ENCODE data around the gene CACUL1. TPM values are rescaled to one million over a fixed set of nuclear protein-coding genes. Genes with fewer than 3 reads are reported as not detected.
"Not testable (repeated sequence)": the region's sequence is repeated elsewhere in the genome, so short reads cannot be mapped to it uniquely, and the experiment has no call there.

The CACUL1 gene
- total RNA-seq = 49.3 TPM

- H3K9me3 ChIP-seq (ENCODE audit: low read depth, low read length) = no peaks in the 10 kb centered on the region
- no peaks in the 10 kb centered on the region for H3K27me3 ChIP-seq (ENCODE audit: insufficient read depth, low read length)
- H3K4me1 ChIP-seq (ENCODE audit: insufficient read depth, low read length) = peaks cover 22% of the 10 kb centered on the region
- H3K4me3 ChIP-seq (ENCODE audit: low read length) = peak within 1 kb of the TSS; percentile 91
Observed at GRCh38 chr10:118754556-118755423, at the start of gene CACUL1. Gene CACUL1 (minus strand): TSS chr10:118754970. CDS start chr10:118754762, 208 bp downstream.

GRCh38 chr10:118804262-118804773, 49.5 kb upstream of the CACUL1 start:
- no peak overlapping the region for H3K4me3 ChIP-seq (ENCODE audit: low read length)
- no peaks in the 10 kb centered on the region for H3K27me3 ChIP-seq (ENCODE audit: insufficient read depth, low read length)
- no peaks in the 10 kb centered on the region for H3K4me1 ChIP-seq (ENCODE audit: insufficient read depth, low read length)
- no peaks in the 10 kb centered on the region for H3K9me3 ChIP-seq (ENCODE audit: low read depth, low read length)

GRCh38 chr10:118802126-118802793, 47.5 kb upstream of the CACUL1 start:
- Histone ChIP-seq H3K27me3 (ENCODE audit: insufficient read depth, low read length) (no peaks in the 10 kb centered on the region), H3K9me3 (ENCODE audit: low read depth, low read length) (no peaks in the 10 kb centered on the region), H3K4me1 (ENCODE audit: insufficient read depth, low read length) (no peaks in the 10 kb centered on the region), H3K4me3 (ENCODE audit: low read length) (no peak overlapping the region)

DNA sequence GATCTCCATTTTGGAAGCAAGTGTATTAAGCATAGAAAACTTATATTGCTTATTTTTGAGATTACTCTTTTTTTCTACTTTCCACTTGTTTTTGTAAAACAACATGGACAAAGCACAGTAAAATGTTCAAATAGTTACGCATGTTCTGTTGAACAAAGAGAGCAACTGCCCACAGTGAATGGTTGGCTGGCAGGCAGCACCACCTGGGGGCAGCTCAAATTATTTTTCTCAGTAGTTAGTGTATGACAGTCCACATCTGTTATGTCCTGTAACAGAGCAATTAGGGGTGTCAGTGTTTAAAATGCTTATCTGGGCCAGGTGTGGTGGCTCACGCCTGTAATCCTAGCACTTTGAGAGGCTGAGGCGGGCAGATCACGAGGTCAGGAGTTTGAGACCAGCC, 46.1 kb upstream of the CACUL1 start:
- no peaks in the 10 kb centered on the region for H3K27me3 ChIP-seq (ENCODE audit: insufficient read depth, low read length)
- no peaks in the 10 kb centered on the region for H3K4me1 ChIP-seq (ENCODE audit: insufficient read depth, low read length)
- no peaks in the 10 kb centered on the region for H3K9me3 ChIP-seq (ENCODE audit: low read depth, low read length)
- no peak overlapping the region for H3K4me3 ChIP-seq (ENCODE audit: low read length)

DNA sequence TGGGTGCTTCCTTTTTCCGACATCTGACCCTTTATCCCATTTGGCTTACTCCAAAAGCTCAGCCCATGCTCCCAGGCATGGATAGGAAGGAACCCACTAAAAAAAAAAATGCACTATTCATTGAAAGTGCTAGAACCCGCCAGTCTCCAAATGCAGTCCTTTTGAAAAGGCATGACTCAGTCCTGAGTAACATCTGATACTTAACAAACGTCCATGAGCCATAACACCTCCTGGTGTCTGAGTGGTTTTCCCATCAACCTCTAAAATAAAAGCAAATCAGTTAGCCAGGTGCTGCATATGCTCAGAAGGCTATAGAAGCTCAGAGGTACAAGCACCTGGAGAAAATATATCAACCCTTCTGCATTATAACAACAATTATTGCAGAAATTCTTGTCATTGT, 45.0 kb upstream of the CACUL1 start:
- no peak overlapping the region for H3K4me3 ChIP-seq (ENCODE audit: low read length)
- no peaks in the 10 kb centered on the region for H3K9me3 ChIP-seq (ENCODE audit: low read depth, low read length)
- H3K4me1 ChIP-seq (ENCODE audit: insufficient read depth, low read length) = no peaks in the 10 kb centered on the region
- no peaks in the 10 kb centered on the region for H3K27me3 ChIP-seq (ENCODE audit: insufficient read depth, low read length)

DNA sequence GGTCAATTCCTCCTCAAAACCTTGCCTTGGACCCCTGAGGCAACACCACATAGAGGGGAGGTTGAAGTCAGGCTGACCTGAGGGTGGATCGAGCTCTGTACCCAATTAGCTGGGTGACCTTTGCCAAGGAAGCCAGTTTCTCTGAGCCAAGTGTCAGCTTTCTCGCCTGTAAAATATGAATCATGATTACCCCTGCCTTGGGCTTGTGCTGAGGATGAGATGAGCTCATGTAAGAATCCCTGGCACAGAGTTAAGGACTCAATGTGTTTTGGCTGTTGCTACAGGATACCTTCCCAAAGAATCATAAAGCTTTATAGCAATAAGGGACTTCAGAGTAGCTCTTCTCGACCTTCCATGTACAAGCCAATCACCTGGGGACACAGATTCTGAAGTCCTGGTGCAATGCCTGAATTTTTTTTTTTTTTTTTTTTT, 43.5 kb upstream of the CACUL1 start:
- no peaks in the 10 kb centered on the region for H3K9me3 ChIP-seq (ENCODE audit: low read depth, low read length)
- no peaks in the 10 kb centered on the region for H3K4me1 ChIP-seq (ENCODE audit: insufficient read depth, low read length)
- no peaks in the 10 kb centered on the region for H3K27me3 ChIP-seq (ENCODE audit: insufficient read depth, low read length)
- no peak overlapping the region for H3K4me3 ChIP-seq (ENCODE audit: low read length)

- H3K9me3 ChIP-seq (ENCODE audit: low read depth, low read length); H3K27me3 ChIP-seq (ENCODE audit: insufficient read depth, low read length); H3K4me3 ChIP-seq (ENCODE audit: low read length): not testable (repeated sequence)
- peaks cover 11% of the 10 kb centered on the region for H3K4me1 ChIP-seq (ENCODE audit: insufficient read depth, low read length)
Observed at GRCh38 chr10:118794971-118795370, 40.2 kb upstream of the CACUL1 start.

GRCh38 chr10:118793545-118793944, 38.8 kb upstream of the CACUL1 start:
- peaks cover 11% of the 10 kb centered on the region for H3K4me1 ChIP-seq (ENCODE audit: insufficient read depth, low read length)
- no peaks in the 10 kb centered on the region for H3K27me3 ChIP-seq (ENCODE audit: insufficient read depth, low read length)
- no peak overlapping the region for H3K4me3 ChIP-seq (ENCODE audit: low read length)
- H3K9me3 ChIP-seq (ENCODE audit: low read depth, low read length) = no peaks in the 10 kb centered on the region

DNA sequence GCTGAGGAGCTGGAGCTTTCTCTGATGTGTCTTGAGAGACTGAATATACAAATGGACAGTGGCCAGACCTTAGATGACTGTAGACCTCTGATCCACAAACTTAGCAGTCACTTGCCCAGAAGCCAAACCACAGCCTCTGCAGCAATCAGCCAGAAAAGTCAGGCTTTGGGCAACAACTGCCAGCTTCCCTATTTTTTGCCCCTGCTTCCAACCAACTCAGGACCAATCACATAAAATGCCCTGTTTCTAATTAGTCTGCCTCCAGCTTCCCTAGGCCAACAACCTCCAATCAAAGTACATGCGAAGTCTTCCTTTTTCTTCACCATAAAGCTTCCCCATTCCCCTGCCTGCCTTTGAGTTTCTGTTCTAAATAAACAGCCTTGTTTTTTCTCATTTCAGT, 37.8 kb upstream of the CACUL1 start:
- no peak overlapping the region for H3K4me3 ChIP-seq (ENCODE audit: low read length)

DNA sequence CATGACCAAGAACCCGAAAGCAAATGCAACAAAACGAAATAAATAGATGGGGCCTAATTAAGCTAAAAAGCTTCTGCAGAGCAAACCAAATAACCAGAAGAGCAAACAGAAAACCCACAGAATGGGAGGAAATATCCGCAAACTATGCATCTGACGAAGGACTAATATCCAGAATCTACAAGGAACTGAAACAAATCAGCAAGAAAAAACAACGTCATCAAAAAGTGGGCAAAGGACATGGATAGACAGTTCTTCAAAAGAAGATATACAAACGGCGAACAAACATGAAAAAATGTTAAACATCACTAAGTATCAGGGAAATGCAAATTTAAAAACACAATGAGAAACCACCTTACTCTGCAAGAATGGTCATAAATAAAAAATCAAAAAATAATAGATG, 35.3 kb upstream of the CACUL1 start:
- Histone ChIP-seq H3K27me3 (ENCODE audit: insufficient read depth, low read length) (no peaks in the 10 kb centered on the region), H3K4me1 (ENCODE audit: insufficient read depth, low read length) (peaks cover 11% of the 10 kb centered on the region), H3K4me3 (ENCODE audit: low read length) (no peak overlapping the region), H3K9me3 (ENCODE audit: low read depth, low read length) (no peaks in the 10 kb centered on the region)

More for the DNA sequence above, 37.8 kb upstream of the CACUL1 start:
- peaks cover 11% of the 10 kb centered on the region for H3K4me1 ChIP-seq (ENCODE audit: insufficient read depth, low read length)
- H3K27me3 ChIP-seq (ENCODE audit: insufficient read depth, low read length) = no peaks in the 10 kb centered on the region
- H3K9me3 ChIP-seq (ENCODE audit: low read depth, low read length) = no peaks in the 10 kb centered on the region

GRCh38 chr10:118785551-118785950, 30.8 kb upstream of the CACUL1 start:
- Histone ChIP-seq H3K4me1 (ENCODE audit: insufficient read depth, low read length) (no peaks in the 10 kb centered on the region), H3K9me3 (ENCODE audit: low read depth, low read length) (no peaks in the 10 kb centered on the region), H3K27me3 (ENCODE audit: insufficient read depth, low read length) (no peaks in the 10 kb centered on the region), H3K4me3 (ENCODE audit: low read length) (no peak overlapping the region)

DNA sequence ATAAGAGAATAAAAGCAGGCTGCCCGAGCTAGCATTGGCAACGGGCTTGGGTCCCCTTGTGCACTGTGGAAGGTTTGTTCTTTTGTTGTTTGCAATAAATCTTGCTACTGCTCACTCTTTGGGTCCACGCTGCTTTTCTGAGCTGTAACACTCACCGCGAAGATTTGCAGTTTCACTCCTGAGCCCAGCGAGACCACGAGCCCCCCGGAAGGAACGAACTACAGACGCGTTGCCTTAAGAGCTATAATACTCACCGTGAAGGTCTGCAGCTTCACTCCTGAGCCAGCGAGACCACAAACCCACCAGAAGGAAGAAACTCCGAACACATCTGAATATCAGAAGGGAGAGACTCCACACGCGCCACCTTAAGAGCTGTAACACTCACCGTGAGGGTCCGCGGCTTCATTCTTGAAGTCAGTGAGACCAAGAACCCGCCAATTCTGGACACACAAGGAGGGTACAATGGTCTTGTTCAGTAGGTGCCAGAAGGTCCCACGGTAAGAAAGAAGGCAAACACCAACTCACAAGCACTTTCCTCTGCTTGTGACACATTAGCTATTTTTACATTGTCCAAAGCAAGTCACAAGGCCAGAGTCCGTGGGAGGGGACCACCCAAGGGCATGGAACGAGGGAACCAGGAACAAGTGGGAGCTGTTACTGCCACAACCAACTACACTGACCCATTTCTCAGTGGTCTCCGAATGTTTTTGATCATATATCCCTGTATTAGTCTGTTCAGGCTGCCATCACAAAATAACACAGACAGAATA, 29.2 kb upstream of the CACUL1 start:
- H3K4me3 ChIP-seq (ENCODE audit: low read length) = no peak overlapping the region
- no peaks in the 10 kb centered on the region for H3K27me3 ChIP-seq (ENCODE audit: insufficient read depth, low read length)
- no peaks in the 10 kb centered on the region for H3K9me3 ChIP-seq (ENCODE audit: low read depth, low read length)
- no peaks in the 10 kb centered on the region for H3K4me1 ChIP-seq (ENCODE audit: insufficient read depth, low read length)

GRCh38 chr10:118782916-118783465, 28.2 kb upstream of the CACUL1 start:
- H3K4me1 ChIP-seq (ENCODE audit: insufficient read depth, low read length); H3K4me3 ChIP-seq (ENCODE audit: low read length); H3K9me3 ChIP-seq (ENCODE audit: low read depth, low read length); H3K27me3 ChIP-seq (ENCODE audit: insufficient read depth, low read length): not testable (repeated sequence)

DNA sequence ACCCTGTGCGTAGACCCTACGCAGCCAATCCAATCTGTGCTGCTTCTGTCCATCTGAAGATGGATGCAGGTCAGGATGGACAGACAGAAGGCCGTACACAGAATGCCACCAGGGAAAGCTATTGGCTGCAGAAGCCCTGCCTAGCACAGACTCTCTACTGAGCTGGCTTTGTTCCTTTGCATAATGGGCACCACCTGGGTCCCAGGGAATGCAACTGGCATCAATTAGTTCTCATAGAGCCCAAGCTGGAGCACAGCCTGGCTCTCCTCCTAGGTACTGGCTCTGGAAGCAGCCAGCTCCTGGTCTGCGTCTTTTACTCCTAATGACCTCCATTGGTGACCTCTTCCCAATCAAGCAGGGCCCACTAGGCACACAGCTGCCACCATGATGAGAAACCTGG, 26.8 kb upstream of the CACUL1 start:
- H3K4me3 ChIP-seq (ENCODE audit: low read length) = no peak overlapping the region
- no peaks in the 10 kb centered on the region for H3K4me1 ChIP-seq (ENCODE audit: insufficient read depth, low read length)
- no peaks in the 10 kb centered on the region for H3K9me3 ChIP-seq (ENCODE audit: low read depth, low read length)
- no peaks in the 10 kb centered on the region for H3K27me3 ChIP-seq (ENCODE audit: insufficient read depth, low read length)

- no peaks in the 10 kb centered on the region for H3K4me1 ChIP-seq (ENCODE audit: insufficient read depth, low read length)
- no peak overlapping the region for H3K4me3 ChIP-seq (ENCODE audit: low read length)
- no peaks in the 10 kb centered on the region for H3K27me3 ChIP-seq (ENCODE audit: insufficient read depth, low read length)
- no peaks in the 10 kb centered on the region for H3K9me3 ChIP-seq (ENCODE audit: low read depth, low read length)
Observed at GRCh38 chr10:118778727-118779126, 24.0 kb upstream of the CACUL1 start.

All from mononuclear cell (primary cell).